ENCODE measurements around the gene NUMB.
"Not testable (repeated sequence)": the region's sequence is repeated elsewhere in the genome, so short reads cannot be mapped to it uniquely, and the experiment has no call there.

NUMB gene

GRCh38 chr14:73422515-73422914 is 35.8 kb downstream of the NUMB start:
- no peak for DNase-seq (ENCODE audit: low read depth)

- DNase-seq (ENCODE audit: low read depth), result no peak
These were observed 40.1 kb downstream of the NUMB start for GRCh38 chr14:73418227-73418626.

DNA sequence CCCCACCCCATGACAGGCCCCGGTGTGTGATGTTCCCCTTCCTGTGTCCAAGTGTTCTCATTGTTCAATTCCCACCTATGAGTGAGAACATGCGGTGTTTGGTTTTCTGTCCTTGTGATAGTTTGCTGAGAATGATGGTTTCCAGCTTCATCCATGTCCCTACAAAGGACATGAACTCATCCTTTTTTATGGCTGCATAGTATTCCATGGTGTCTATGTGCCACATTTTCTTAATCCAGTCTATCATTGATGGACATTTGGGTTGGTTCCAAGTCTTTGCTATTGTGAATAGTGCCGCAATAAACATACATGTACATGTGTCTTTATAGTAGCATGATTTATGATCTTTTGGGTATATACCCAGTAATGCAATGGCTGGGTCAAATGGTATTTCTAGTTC is 52.1 kb downstream of the NUMB start:
- not testable (repeated sequence) for DNase-seq (ENCODE audit: low read depth)

GRCh38 chr14:73403181-73403752 is 55.1 kb downstream of the NUMB start:
- DNase-seq (ENCODE audit: low read depth), result peak; percentile 37

DNA sequence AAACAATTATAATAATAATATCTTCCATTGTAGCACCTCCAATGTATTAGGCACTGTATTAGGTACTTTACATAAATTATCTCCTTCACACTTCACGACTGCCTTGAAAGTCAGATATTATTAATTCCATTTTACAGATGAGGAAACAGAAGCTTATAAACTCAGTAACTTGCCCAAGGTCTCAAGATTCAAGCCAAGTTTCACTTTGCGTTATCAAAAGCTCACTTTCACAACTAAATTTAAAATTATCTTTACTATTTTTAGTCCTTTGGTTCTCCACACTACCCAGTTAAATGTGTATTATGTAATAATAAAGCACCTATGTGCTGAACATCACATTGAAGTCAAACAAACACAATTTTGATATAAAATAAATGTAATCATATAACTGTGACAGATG is 55.8 kb downstream of the NUMB start:
- DNase-seq (ENCODE audit: low read depth), result no peak

DNA sequence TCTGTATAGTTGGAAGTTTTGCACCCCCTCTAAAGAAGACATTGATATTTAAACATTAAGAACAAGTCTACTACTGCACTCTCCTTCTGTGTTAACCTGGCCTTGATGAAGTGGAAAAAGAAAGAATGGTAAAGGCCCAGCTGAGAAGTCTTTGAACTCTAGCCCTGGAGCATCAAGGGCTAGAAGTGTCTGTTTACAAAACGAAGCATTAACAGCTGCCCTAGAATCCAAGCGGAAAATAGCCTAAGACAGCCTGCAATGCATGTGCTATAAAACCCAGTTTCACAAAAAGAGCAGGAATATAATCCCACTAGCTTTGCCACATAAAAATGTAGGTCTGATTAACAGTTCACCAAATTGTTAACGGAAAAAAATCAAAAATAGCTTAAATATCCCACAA is 60.5 kb downstream of the NUMB start:
- DNase-seq (ENCODE audit: low read depth), result no peak

GRCh38 chr14:73394317-73394716 is 64.0 kb downstream of the NUMB start:
- DNase-seq (ENCODE audit: low read depth), result no peak

DNA sequence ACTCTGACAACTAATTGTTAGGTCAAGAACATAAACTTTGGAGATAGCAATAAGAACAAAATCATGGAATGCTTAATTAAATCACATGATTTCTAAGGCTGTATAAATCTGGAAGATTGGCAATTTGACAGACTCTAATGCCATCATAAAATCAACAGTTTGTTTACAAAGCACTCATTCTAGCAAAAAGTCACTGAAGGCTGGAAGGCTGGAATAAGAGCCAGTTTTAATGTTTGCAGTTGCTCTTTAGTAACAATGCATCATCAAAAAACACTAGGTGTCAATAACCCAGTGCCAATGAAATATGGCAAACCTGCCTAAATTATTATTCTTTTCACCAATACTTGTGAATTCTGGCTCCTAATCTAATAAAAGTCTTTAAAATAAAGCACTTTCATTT is 65.0 kb downstream of the NUMB start:
- DNase-seq (ENCODE audit: low read depth), result no peak

GRCh38 chr14:73392329-73393257 is 65.8 kb downstream of the NUMB start:
- no peak for DNase-seq (ENCODE audit: low read depth)

- not testable (repeated sequence) for DNase-seq (ENCODE audit: low read depth)
These were observed 70.5 kb downstream of the NUMB start for GRCh38 chr14:73387860-73388259.

DNA sequence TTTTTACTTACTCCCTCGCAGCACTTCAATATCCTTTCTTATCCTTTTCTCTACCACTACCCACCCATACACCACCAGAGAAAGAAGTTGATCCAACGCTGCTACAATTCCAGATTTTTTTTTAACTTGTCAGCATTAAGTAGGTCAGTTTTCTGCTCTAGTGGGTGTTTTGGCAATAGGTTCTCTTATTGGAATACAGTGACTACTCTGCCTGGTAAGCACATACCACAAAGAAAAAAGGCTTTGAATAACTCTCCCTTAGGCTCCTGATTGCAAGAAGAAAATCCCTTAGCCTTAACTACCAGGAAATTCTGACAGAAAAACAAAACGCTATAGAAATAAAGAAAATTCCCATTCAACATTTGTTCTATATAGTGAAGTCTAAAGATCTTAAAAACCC is 72.0 kb downstream of the NUMB start:
- DNase-seq (ENCODE audit: low read depth), result peak; percentile 19

DNA sequence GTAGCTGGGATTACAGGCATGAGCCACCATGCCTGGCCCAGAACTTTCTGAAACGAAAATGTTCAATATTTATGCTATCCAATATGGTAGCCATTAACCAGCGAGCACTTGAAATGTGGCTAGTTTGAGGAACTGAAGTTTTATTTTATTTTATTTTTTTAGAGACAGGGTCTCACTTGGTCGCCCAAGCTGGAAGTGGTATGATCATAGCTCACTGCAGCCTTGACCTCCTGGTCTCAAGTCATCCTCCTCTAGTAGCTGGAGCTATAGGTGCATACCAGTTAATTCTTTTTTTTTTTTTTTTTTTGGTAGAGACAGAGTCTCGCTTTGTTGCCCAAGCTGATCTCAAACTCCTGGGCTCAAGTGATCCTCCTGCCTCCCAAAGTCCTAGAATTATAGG is 73.3 kb downstream of the NUMB start:
- DNase-seq (ENCODE audit: low read depth), result not testable (repeated sequence)

GRCh38 chr14:73383356-73383755 is 75.0 kb downstream of the NUMB start:
- DNase-seq (ENCODE audit: low read depth), result no peak

GRCh38 chr14:73381380-73382013 is 76.8 kb downstream of the NUMB start:
- peak; percentile 10 for DNase-seq (ENCODE audit: low read depth)

DNA sequence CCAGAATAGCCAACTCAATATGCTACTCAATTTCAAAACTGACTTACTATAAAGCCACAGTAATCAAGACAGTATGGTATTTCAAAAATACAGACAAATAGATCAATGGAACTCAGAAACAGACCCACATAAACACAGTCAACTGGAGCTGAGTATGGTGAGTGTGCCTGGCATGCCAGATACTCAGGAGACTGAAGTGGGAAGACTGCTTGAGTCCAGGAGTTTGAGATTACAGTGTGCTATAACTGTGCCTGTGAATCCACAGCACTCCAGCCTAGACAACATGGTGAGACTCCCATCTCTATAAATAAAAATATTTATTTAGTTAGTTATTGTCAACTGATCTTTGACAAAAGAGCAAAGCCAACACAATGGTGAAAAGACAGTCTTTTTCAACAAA is 81.8 kb downstream of the NUMB start:
- no peak for DNase-seq (ENCODE audit: low read depth)

DNA sequence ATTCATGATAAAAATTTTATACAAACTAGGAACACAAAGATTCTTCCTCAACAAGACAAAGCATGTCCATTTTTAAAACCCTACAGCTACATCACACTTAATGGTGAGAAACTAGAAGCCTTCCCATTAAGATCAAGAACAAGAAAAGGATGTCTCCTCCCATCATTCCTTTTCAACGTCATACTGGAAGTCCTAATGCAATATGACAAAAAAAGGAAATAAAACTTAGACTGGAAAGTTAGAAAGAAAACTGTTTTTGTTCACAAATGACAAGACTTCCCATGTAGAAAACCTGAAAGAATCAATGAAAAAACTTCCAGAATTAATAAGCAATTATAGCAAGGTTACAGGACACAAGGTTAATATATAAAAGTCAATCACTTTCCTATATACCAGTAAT is 82.5 kb downstream of the NUMB start:
- DNase-seq (ENCODE audit: low read depth), result no peak

GRCh38 chr14:73374218-73374617 is 84.1 kb downstream of the NUMB start:
- no peak for DNase-seq (ENCODE audit: low read depth)

DNA sequence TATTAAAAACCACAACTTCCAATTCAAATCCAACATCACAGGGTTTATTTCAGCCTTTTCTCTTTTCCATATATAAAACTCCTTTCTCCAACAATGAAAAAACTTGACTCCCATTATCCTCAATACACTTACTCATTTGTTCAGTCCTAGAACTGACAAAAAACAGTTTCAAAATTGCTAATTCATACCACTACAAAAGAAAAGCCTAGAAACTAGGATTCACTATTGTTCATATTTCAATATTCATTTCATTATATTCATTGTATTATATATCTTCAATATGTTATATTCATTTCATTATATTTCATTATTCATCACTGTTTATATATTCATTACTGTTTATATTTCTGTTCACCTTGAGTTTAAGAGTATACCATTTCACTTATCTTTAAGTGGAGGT is 85.8 kb downstream of the NUMB start:
- no peak for DNase-seq (ENCODE audit: low read depth)

GRCh38 chr14:73370561-73370960 is 87.8 kb downstream of the NUMB start:
- DNase-seq (ENCODE audit: low read depth), result no peak

GRCh38 chr14:73369428-73369827 is 88.9 kb downstream of the NUMB start:
- DNase-seq (ENCODE audit: low read depth), result no peak

DNA sequence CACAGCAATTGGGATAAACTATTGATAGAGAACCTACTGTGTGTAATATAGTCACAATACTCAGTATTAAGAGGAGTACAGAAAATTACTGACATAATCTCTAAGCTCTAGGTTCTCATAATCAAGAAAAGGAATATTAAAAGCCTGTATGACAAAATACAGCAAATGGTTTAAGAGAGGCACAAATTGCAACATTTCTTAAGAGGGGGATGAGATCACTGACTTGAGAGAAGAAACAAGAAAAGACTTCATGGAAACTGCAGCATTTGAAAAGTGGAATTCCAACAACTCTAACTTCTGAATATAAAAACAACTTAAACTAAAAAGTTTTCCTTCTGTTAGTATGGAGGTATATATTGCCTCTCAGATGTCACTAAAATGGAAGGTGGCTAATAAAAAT is 89.7 kb downstream of the NUMB start:
- peak; percentile 58 for DNase-seq (ENCODE audit: low read depth)

GRCh38 chr14:73365727-73366126 is 92.6 kb downstream of the NUMB start:
- peak; percentile 12 for DNase-seq (ENCODE audit: low read depth)

- DNase-seq (ENCODE audit: low read depth), result no peak
These were observed 93.8 kb downstream of the NUMB start for GRCh38 chr14:73364559-73364958.

Measured in amniotic epithelial cell (primary cell).